Memory B cell (primary cell): ENCODE measurements around the gene MEIS1.

Experiments
- ATAC-seq: fragments of 150-1000 bp; cut with Tn5 transposase; 2 replicates; pipeline ENCODE4 v1.10.0; 2021; ENCODE audit warnings: low read depth, mild to moderate bottlenecking, moderate library complexity
- DNase-seq, 2 donors: peaks; one replicate each; pipeline ENCODE4 v3.0.0; 2022; ENCODE audit warnings: low spot score in 2 of 2
- H3K27ac Mint-ChIP-seq: one replicate; pipeline ENCODE4 v1.8.0; 2022; ENCODE audit warnings: mild to moderate bottlenecking, moderate library complexity, mixed read lengths
- H3K27me3 Mint-ChIP-seq: one replicate; pipeline ENCODE4 v1.8.0; 2022; ENCODE audit warnings: mixed read lengths
- H3K36me3 Mint-ChIP-seq: one replicate; pipeline ENCODE4 v1.8.0; 2022; ENCODE audit warnings: mild to moderate bottlenecking, mixed read lengths
- H3K4me1 Mint-ChIP-seq: one replicate; pipeline ENCODE4 v1.8.0; 2022; ENCODE audit warnings: mixed read lengths
- H3K4me3 Mint-ChIP-seq: one replicate; pipeline ENCODE4 v1.8.0; 2022; ENCODE audit warnings: mild to moderate bottlenecking, moderate library complexity, mixed read lengths
- H3K9me3 Mint-ChIP-seq: one replicate; pipeline ENCODE4 v1.8.0; 2022; ENCODE audit warnings: mixed read lengths

The MEIS1 gene

GRCh38 chr2:66445076-66445924 is 10.4 kb downstream of the MEIS1 start:
- ATAC-seq (no peak), DNase-seq (no peak)
- H3K36me3 Mint-ChIP-seq, result no peaks in the 10 kb centered on the region
- no peaks in the 10 kb centered on the region for H3K9me3 Mint-ChIP-seq
- H3K27me3 Mint-ChIP-seq, result peaks cover 18% of the 10 kb centered on the region
- no peaks in the 10 kb centered on the region for H3K4me1 Mint-ChIP-seq
- H3K27ac Mint-ChIP-seq, result no peak overlapping the region
- H3K4me3 Mint-ChIP-seq, result no peak overlapping the region

GRCh38 chr2:66445925-66446871 is 11.3 kb downstream of the MEIS1 start:
- no peak for ATAC-seq
- H3K27me3 Mint-ChIP-seq, result peaks cover 16% of the 10 kb centered on the region
- H3K9me3 Mint-ChIP-seq, result no peaks in the 10 kb centered on the region
- H3K4me3 Mint-ChIP-seq, result no peak overlapping the region
- H3K36me3 Mint-ChIP-seq, result no peaks in the 10 kb centered on the region
- no peak overlapping the region for H3K27ac Mint-ChIP-seq
- no peaks in the 10 kb centered on the region for H3K4me1 Mint-ChIP-seq
- DNase-seq, result no peak

GRCh38 chr2:66446941-66447340 is 12.0 kb downstream of the MEIS1 start:
- Mint-ChIP-seq H3K4me3 (no peak overlapping the region), H3K36me3 (no peaks in the 10 kb centered on the region)

GRCh38 chr2:66447677-66448076 is 12.8 kb downstream of the MEIS1 start:
- peaks cover 11% of the 10 kb centered on the region for H3K27me3 Mint-ChIP-seq
- no peaks in the 10 kb centered on the region for H3K4me1 Mint-ChIP-seq
- H3K36me3 Mint-ChIP-seq, result no peaks in the 10 kb centered on the region
- no peak overlapping the region for H3K4me3 Mint-ChIP-seq
- no peak for ATAC-seq
- no peak for DNase-seq
- no peaks in the 10 kb centered on the region for H3K9me3 Mint-ChIP-seq
- no peak overlapping the region for H3K27ac Mint-ChIP-seq

More at GRCh38 chr2:66446941-66447340, 12.0 kb downstream of the MEIS1 start:
- Mint-ChIP-seq H3K27ac (no peak overlapping the region), H3K4me1 (no peaks in the 10 kb centered on the region), H3K9me3 (no peaks in the 10 kb centered on the region), H3K27me3 (peaks cover 11% of the 10 kb centered on the region)
- ATAC-seq, result no peak
- DNase-seq, result no peak

GRCh38 chr2:66448136-66448991 is 13.4 kb downstream of the MEIS1 start:
- Mint-ChIP-seq H3K4me3 (no peak overlapping the region), H3K9me3 (no peaks in the 10 kb centered on the region), H3K27ac (no peak overlapping the region), H3K4me1 (no peaks in the 10 kb centered on the region), H3K27me3 (peaks cover 11% of the 10 kb centered on the region), H3K36me3 (no peaks in the 10 kb centered on the region)
- no peak for DNase-seq
- ATAC-seq, result no peak

GRCh38 chr2:66452214-66452613 is 17.3 kb downstream of the MEIS1 start:
- Mint-ChIP-seq H3K36me3 (no peaks in the 10 kb centered on the region), H3K4me3 (no peak overlapping the region), H3K4me1 (no peaks in the 10 kb centered on the region), H3K9me3 (no peaks in the 10 kb centered on the region), H3K27me3 (peaks cover 6% of the 10 kb centered on the region), H3K27ac (no peak overlapping the region)
- ATAC-seq, result no peak
- no peak for DNase-seq

GRCh38 chr2:66452917-66453316 is 18.0 kb downstream of the MEIS1 start:
- H3K36me3 Mint-ChIP-seq, result no peaks in the 10 kb centered on the region
- DNase-seq (no peak), ATAC-seq (no peak)
- no peaks in the 10 kb centered on the region for H3K9me3 Mint-ChIP-seq
- no peak overlapping the region for H3K4me3 Mint-ChIP-seq
- H3K4me1 Mint-ChIP-seq, result no peaks in the 10 kb centered on the region
- H3K27ac Mint-ChIP-seq, result no peak overlapping the region
- peaks cover 8% of the 10 kb centered on the region for H3K27me3 Mint-ChIP-seq

- Mint-ChIP-seq H3K4me3 (no peak overlapping the region), H3K4me1 (no peaks in the 10 kb centered on the region), H3K36me3 (no peaks in the 10 kb centered on the region), H3K9me3 (no peaks in the 10 kb centered on the region), H3K27ac (no peak overlapping the region), H3K27me3 (peaks cover 15% of the 10 kb centered on the region)
- ATAC-seq, result no peak
- DNase-seq, result no peak
Observed at GRCh38 chr2:66455490-66455889, 20.6 kb downstream of the MEIS1 start.

- H3K27ac Mint-ChIP-seq, result no peak overlapping the region
- DNase-seq (no peak), ATAC-seq (no peak)
- no peaks in the 10 kb centered on the region for H3K4me1 Mint-ChIP-seq
- H3K9me3 Mint-ChIP-seq, result no peaks in the 10 kb centered on the region
- peaks cover 15% of the 10 kb centered on the region for H3K27me3 Mint-ChIP-seq
- H3K36me3 Mint-ChIP-seq, result no peaks in the 10 kb centered on the region
- no peak overlapping the region for H3K4me3 Mint-ChIP-seq
Observed at GRCh38 chr2:66456183-66457041, 21.5 kb downstream of the MEIS1 start.

- Mint-ChIP-seq H3K9me3 (no peaks in the 10 kb centered on the region), H3K27ac (no peak overlapping the region), H3K36me3 (no peaks in the 10 kb centered on the region), H3K27me3 (peaks cover 15% of the 10 kb centered on the region), H3K4me1 (no peaks in the 10 kb centered on the region), H3K4me3 (no peak overlapping the region)
- ATAC-seq, result no peak
- no peak for DNase-seq
Observed at GRCh38 chr2:66457545-66457944, 22.6 kb downstream of the MEIS1 start.

- H3K4me1 Mint-ChIP-seq, result no peaks in the 10 kb centered on the region
- DNase-seq (no peak), ATAC-seq (no peak)
- peaks cover 15% of the 10 kb centered on the region for H3K27me3 Mint-ChIP-seq
- H3K27ac Mint-ChIP-seq, result no peak overlapping the region
- H3K9me3 Mint-ChIP-seq, result no peaks in the 10 kb centered on the region
- no peaks in the 10 kb centered on the region for H3K36me3 Mint-ChIP-seq
- H3K4me3 Mint-ChIP-seq, result no peak overlapping the region
Observed at GRCh38 chr2:66460031-66460430, 25.1 kb downstream of the MEIS1 start.

GRCh38 chr2:66461001-66461663 is 26.2 kb downstream of the MEIS1 start:
- Mint-ChIP-seq H3K4me3 (no peak overlapping the region), H3K9me3 (no peaks in the 10 kb centered on the region)
- no peak for ATAC-seq

More at GRCh38 chr2:66461001-66461663, 26.2 kb downstream of the MEIS1 start:
- no peak for DNase-seq
- H3K27me3 Mint-ChIP-seq, result peaks cover 14% of the 10 kb centered on the region
- H3K36me3 Mint-ChIP-seq, result no peaks in the 10 kb centered on the region
- H3K27ac Mint-ChIP-seq, result no peak overlapping the region
- no peaks in the 10 kb centered on the region for H3K4me1 Mint-ChIP-seq
